22Rv1 (cell line): ENCODE results near the gene CSF1.

ENCODE experiments used
- H3K27ac ChIP-seq: fragments of 450-650 bp; 2 replicates; pipeline ENCODE4 v1.5.1; 2017
- CTCF ChIP-seq: fragments of 450-650 bp; IDR thresholded peaks from 2 replicates; pipeline ENCODE4 v1.5.1; 2017; ENCODE audit warnings: mild to moderate bottlenecking
- ZFX ChIP-seq: fragments of 450-650 bp; IDR thresholded peaks from 2 replicates; pipeline ENCODE4 v1.6.1; 2017; ENCODE audit warnings: antibody characterized with exemption, borderline replicate concordance

CSF1 gene

DNA sequence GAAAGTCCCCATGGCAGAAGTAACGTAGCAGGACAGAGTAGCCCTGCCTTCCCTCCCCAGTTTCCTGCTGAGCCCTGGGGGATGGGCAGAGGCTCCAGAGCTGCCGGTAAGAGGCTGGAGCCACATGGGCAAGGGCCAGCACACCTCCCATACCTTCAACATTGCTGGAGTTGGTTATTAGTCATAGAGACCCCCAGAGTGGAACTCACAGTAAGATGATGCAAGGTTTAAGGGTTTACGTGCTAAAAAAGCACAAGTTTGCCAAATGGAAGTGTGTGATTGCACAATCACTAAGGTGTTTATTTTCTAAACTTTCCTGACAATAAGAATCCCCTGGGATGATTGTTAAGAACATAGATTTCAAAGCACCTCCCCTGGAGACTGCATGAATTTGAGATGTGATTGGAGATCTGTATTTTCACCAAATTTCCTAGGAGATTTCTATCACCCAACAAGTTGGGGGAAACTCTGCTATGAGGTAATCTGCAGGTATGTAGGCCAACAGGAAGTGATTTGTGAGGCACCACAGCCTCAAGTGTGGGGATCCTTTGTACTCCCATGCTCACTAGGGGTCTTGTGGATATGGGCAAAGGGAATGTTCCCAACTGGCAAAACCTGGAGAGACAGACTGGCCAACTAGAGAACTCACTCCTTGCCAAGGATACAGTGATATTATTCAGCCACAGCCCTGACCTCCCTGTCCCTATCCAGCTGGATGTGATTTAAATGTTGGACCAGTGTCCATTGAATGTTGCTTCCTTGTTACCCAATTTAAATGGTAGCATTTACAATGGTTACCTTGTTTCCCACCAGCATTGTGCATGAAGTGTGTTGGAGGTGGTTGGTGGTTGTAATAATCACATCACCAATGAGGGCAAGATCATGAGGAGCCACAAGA lies 37.1 kb upstream of the CSF1 start:
- TF ChIP-seq CTCF (no peak), ZFX (no peak)
- no peak overlapping the region for H3K27ac ChIP-seq

DNA sequence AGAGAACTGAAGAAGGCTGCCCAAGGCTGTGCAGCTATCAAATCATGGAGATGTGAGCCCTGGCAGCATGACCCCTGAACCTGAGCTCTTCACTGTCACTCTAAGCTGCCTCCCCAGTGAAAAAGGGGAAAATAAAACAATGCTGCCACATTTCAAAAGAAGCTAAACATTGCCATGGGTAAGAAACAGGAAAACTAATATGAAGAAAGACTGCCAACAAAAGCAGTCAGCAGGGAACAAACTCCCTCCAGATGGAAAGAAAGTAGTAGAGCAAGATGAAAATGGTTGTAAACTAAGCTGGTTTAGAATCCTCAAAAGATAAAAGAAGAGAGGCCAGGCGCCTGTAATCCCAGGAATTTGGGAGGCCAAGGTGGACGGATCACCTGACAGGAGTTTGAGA lies 36.2 kb upstream of the CSF1 start:
- H3K27ac ChIP-seq, result no peak overlapping the region
- TF ChIP-seq ZFX (no peak), CTCF (no peak)

DNA sequence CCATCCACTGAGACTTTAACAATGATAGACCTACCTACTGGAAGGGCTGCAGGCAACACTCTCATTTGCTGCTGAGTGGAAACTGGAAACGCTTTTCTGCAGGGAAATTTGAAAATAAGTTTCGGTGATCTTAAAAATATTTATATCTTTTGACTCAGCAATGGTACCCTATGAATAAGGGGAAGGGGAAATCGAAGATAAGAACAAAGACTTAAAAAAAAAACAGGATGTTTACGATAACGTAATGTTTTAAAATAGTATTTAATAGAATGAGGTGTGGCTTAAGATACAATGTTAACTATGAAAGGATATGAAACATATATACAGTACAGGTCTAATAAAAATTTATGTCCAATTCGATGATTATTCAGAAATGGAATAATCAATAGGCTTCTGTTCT lies 34.8 kb upstream of the CSF1 start:
- no peak for TF ChIP-seq CTCF
- no peak for TF ChIP-seq ZFX
- H3K27ac ChIP-seq, result no peak overlapping the region

DNA sequence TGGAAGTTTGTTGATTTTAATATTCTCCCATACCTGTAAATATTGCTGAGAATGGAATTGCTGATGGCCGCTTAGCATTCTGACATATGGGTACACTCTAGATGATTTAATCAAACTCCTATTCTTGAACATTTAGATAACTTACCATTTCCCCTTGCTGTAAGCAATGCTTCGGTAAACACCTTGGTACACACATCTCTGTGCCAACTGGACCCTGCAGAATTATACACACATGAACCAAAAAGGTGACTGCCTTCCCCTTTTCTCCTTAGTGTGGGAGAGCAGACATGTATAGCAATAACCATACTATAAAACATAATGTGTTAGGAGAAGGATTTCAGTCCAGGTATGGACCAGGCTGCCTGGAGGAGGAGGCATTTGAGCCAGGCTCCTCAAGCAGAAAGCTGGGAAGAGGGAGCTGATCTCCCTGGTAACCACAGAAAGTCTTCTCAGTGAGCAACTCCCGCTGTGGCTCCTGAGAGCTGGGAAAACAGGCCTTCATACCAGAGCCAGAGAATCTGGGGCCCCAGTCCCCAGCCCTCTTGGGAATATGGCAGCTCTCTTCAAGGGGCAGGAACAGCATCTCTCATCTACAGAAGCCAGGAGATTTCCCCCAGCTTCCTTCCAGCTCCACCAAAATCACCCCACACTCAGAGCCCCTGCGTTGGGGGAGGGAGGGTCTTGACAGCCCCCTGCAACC lies 33.9 kb upstream of the CSF1 start:
- no peak overlapping the region for H3K27ac ChIP-seq
- TF ChIP-seq CTCF, result no peak
- no peak for TF ChIP-seq ZFX

GRCh38 chr1:109877317-109877771 lies 33.3 kb upstream of the CSF1 start:
- TF ChIP-seq ZFX, result no peak
- TF ChIP-seq CTCF, result no peak
- H3K27ac ChIP-seq, result no peak overlapping the region

DNA sequence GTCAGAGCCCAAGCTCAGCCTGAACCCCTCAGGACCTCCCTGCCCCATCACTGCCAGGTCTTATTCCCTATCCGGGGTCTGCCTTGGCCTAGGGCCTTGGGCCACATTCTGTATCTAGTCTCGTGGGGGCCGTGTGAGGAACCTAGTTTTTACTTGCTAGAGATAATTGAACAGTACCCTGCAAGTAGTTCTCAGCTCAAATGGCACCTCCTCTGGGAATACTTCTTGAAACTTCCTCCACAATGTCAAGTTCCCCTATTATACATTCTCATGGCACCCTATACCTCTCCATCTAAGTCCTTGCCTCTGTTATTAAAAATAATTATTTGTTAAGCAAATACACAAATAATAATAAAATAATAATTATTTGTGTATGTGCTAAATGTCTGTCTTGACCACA lies 32.9 kb upstream of the CSF1 start:
- TF ChIP-seq CTCF, result no peak
- no peak overlapping the region for H3K27ac ChIP-seq
